ENCODE results near the gene TACO1. TPM values are rescaled to one million over a fixed set of nuclear protein-coding genes. Genes with fewer than 3 reads are reported as not detected.

Gene TACO1
- total RNA-seq, 8 experiments from 2014 or later: 11.5 to 31.5 (median 22.4) TPM

GRCh38 chr17:63609816-63610573 lies 9.3 kb downstream of the TACO1 start:
- H3K27ac ChIP-seq: no peak overlapping the region
- in situ Hi-C loops (cut with MboI; ENCODE audit: low pct_unique_long_range_greater_than_20kb in 2 of 9, low sequenced_read_pairs in 9 of 9, unreplicated experiment in 9 of 9): loop anchor here in 7 of 9 experiments (10.0 to 25.0 kb wide), 3 partner anchors 173 to 185 kb away; partner anchors contain the start of gene CYB561 (in 4 of the 7)
- WGBS, 10 experiments: 50 to 100% (median 80%) methylated on average over 1 to 5 of the region's 6 CpGs; no CpG with 5 or more reads in 1 of the 10 experiments
- no peak for ATAC-seq (replicated peaks in 6 of 8)
- H3K4me3 ChIP-seq: no peak overlapping the region
- H3K4me1 ChIP-seq (replicated peaks in 1 of 2): no peaks in the 10 kb centered on the region

GRCh38 chr17:63610854-63611253 lies 10.2 kb downstream of the TACO1 start:
- no peak overlapping the region for H3K27ac ChIP-seq
- H3K4me3 ChIP-seq: no peak overlapping the region
- H3K4me1 ChIP-seq (replicated peaks in 1 of 2): no peaks in the 10 kb centered on the region
- ATAC-seq (replicated peaks in 6 of 8): no peak
- 93 to 100% (median 95%) methylated on average over 2 to 9 of the region's 10 CpGs; no CpG with 5 or more reads in 4 of the 10 experiments for WGBS, 10 experiments
- in situ Hi-C loops (cut with MboI; ENCODE audit: low pct_unique_long_range_greater_than_20kb in 2 of 9, low sequenced_read_pairs in 9 of 9, unreplicated experiment in 9 of 9): loop anchor here in 6 of 9 experiments (10.0 to 25.0 kb wide), 3 partner anchors 174 to 186 kb away; partner anchors contain the start of gene CYB561 (in 4 of the 6)

- no peak for ATAC-seq (replicated peaks in 6 of 8)
These were observed 10.7 kb downstream of the TACO1 start for GRCh38 chr17:63611354-63611753.

GRCh38 chr17:63613663-63614062 lies 13.0 kb downstream of the TACO1 start:
- Histone ChIP-seq H3K4me3 (no peak overlapping the region), H3K27ac (no peak overlapping the region), H3K4me1 (replicated peaks in 1 of 2) (no peaks in the 10 kb centered on the region)
- 0 to 100% (median 82%) methylated on average over 1 to 2 of the region's 2 CpGs; no CpG with 5 or more reads in 2 of the 10 experiments for WGBS, 10 experiments
- in situ Hi-C loops (cut with MboI; ENCODE audit: low pct_unique_long_range_greater_than_20kb in 2 of 9, low sequenced_read_pairs in 9 of 9, unreplicated experiment in 9 of 9): loop anchor here in 6 of 9 experiments (10.0 to 25.0 kb wide), 3 partner anchors 176 to 189 kb away; partner anchors contain the start of gene CYB561 (in 4 of the 6)
- no peak for ATAC-seq (replicated peaks in 6 of 8)

More at GRCh38 chr17:63611354-63611753, 10.7 kb downstream of the TACO1 start:
- Histone ChIP-seq H3K4me3 (no peak overlapping the region), H3K27ac (no peak overlapping the region), H3K4me1 (replicated peaks in 1 of 2) (no peaks in the 10 kb centered on the region)
- in situ Hi-C loops (cut with MboI; ENCODE audit: low pct_unique_long_range_greater_than_20kb in 2 of 9, low sequenced_read_pairs in 9 of 9, unreplicated experiment in 9 of 9): loop anchor here in 6 of 9 experiments (10.0 to 25.0 kb wide), 3 partner anchors 174 to 187 kb away; partner anchors contain the start of gene CYB561 (in 4 of the 6)
- 57 to 100% (median 77%) methylated on average over 1 to 3 of the region's 3 CpGs; no CpG with 5 or more reads in 1 of the 10 experiments for WGBS, 10 experiments

GRCh38 chr17:63621229-63621683 lies 20.6 kb downstream of the TACO1 start:
- peak overlapping the region; percentile 50 to 58 for H3K27ac ChIP-seq
- WGBS, 10 experiments: 8 to 78% (median 33%) methylated on average over 1 to 7 of the region's 10 CpGs; no CpG with 5 or more reads in 1 of the 10 experiments
- ATAC-seq (replicated peaks in 6 of 8): no peak
- H3K4me1 ChIP-seq (replicated peaks in 1 of 2): peaks cover 3 to 11% of the 10 kb centered on the region in 2 donors
- peak overlapping the region; percentile 57 to 81 (median 62) for H3K4me3 ChIP-seq
- in situ Hi-C loops (cut with MboI; ENCODE audit: low pct_unique_long_range_greater_than_20kb in 2 of 9, low sequenced_read_pairs in 9 of 9, unreplicated experiment in 9 of 9): loop anchor here in 4 of 9 experiments (25.0 kb wide), 1 partner anchor 184 kb away; the partner anchor contains the start of gene CYB561 (in 4 of the 4)

- peak within 1 kb of the TSS; percentile 76 to 78 for H3K27ac ChIP-seq
- ATAC-seq (replicated peaks in 6 of 8): peak; percentile 82 to 93 (median 91)
- peaks cover 3 to 11% of the 10 kb centered on the region in 2 donors for H3K4me1 ChIP-seq (replicated peaks in 1 of 2)
- WGBS, 10 experiments: 0% methylated on average over 1 to 14 of the region's 75 CpGs; no CpG with 5 or more reads in 8 of the 10 experiments
- H3K4me3 ChIP-seq: peak within 1 kb of the TSS; percentile 61 to 90 (median 75)
- in situ Hi-C loops (cut with MboI; ENCODE audit: low pct_unique_long_range_greater_than_20kb in 2 of 9, low sequenced_read_pairs in 9 of 9, unreplicated experiment in 9 of 9): loop anchor here in 4 of 9 experiments (25.0 kb wide), 1 partner anchor 185 kb away; the partner anchor contains the start of gene CYB561 (in 4 of the 4)
These were observed 21.2 kb downstream of the TACO1 start, which contains the start of gene MAP3K3 for GRCh38 chr17:63621684-63622573. MAP3K3 (plus strand) TSS chr17:63622417; CDS start chr17:63622760, 343 bp downstream.

GRCh38 chr17:63622574-63623390 lies 22.1 kb downstream of the TACO1 start:
- ATAC-seq (replicated peaks in 6 of 8): peak; percentile 18 to 41 (median 28)
- WGBS, 10 experiments: 0% methylated on average over 8 of the region's 100 CpGs; no CpG with 5 or more reads in 9 of the 10 experiments
- Histone ChIP-seq H3K27ac (peak overlapping the region; percentile 76 to 78), H3K4me1 (replicated peaks in 1 of 2) (peaks cover 3 to 11% of the 10 kb centered on the region in 2 donors), H3K4me3 (peak overlapping the region; percentile 61 to 90 (median 75))
- in situ Hi-C loops (cut with MboI; ENCODE audit: low pct_unique_long_range_greater_than_20kb in 2 of 9, low sequenced_read_pairs in 9 of 9, unreplicated experiment in 9 of 9): loop anchor here in 4 of 9 experiments (25.0 kb wide), 1 partner anchor 185 kb away; the partner anchor contains the start of gene CYB561 (in 4 of the 4)

- in situ Hi-C loops (cut with MboI; ENCODE audit: low pct_unique_long_range_greater_than_20kb in 2 of 9, low sequenced_read_pairs in 9 of 9, unreplicated experiment in 9 of 9): loop anchor here in 4 of 9 experiments (25.0 kb wide), 1 partner anchor 187 kb away; the partner anchor contains the start of gene CYB561 (in 4 of the 4)
- Histone ChIP-seq H3K4me1 (replicated peaks in 1 of 2) (peaks cover 3 to 11% of the 10 kb centered on the region in 2 donors), H3K4me3 (peak overlapping the region; percentile 61 to 90 (median 75)), H3K27ac (no peak overlapping the region)
- no peak for ATAC-seq (replicated peaks in 6 of 8)
- WGBS, 10 experiments: 0 to 89% (median 29%) methylated on average over 1 to 7 of the region's 7 CpGs
These were observed 23.3 kb downstream of the TACO1 start for GRCh38 chr17:63623786-63624530.

- Histone ChIP-seq H3K4me3 (peak overlapping the region in 1 of 5 donors; percentile 71), H3K4me1 (replicated peaks in 1 of 2) (peaks cover 3 to 11% of the 10 kb centered on the region in 2 donors), H3K27ac (no peak overlapping the region)
- in situ Hi-C loops (cut with MboI; ENCODE audit: low pct_unique_long_range_greater_than_20kb in 2 of 9, low sequenced_read_pairs in 9 of 9, unreplicated experiment in 9 of 9): loop anchor here in 4 of 9 experiments (25.0 kb wide), 1 partner anchor 187 kb away; the partner anchor contains the start of gene CYB561 (in 4 of the 4)
- ATAC-seq (replicated peaks in 6 of 8): no peak
- WGBS, 10 experiments: 60 to 100% (median 66%) methylated on average over 1 of the region's 1 CpG; no CpG with 5 or more reads in 6 of the 10 experiments
These were observed 23.8 kb downstream of the TACO1 start for GRCh38 chr17:63624531-63624880.

GRCh38 chr17:63626551-63627180 lies 26.0 kb downstream of the TACO1 start:
- Histone ChIP-seq H3K27ac (no peak overlapping the region), H3K4me1 (replicated peaks in 1 of 2) (peaks cover 3 to 11% of the 10 kb centered on the region in 2 donors), H3K4me3 (no peak overlapping the region)
- 27 to 100% (median 88%) methylated on average over 1 to 4 of the region's 4 CpGs; no CpG with 5 or more reads in 2 of the 10 experiments for WGBS, 10 experiments
- no peak for ATAC-seq (replicated peaks in 6 of 8)
- in situ Hi-C loops (cut with MboI; ENCODE audit: low pct_unique_long_range_greater_than_20kb in 2 of 9, low sequenced_read_pairs in 9 of 9, unreplicated experiment in 9 of 9): no loop called here

Measured in motor neuron (in vitro differentiated cells).